Thyroid gland (tissue), 4 donors: ENCODE data around the gene FCN3.

ENCODE experiments used
- POLR2A ChIP-seq, 2 donors: fragments of 450-650 bp; IDR thresholded peaks; one replicate each; pipeline ENCODE4 v1.6.1; 2017; ENCODE audit warnings: antibody characterized with exemption in 2 of 2, mild to moderate bottlenecking in 2 of 2, moderate library complexity in 1 of 2
- TF ChIP-seq, protein P1 (sequence below), 6 experiments: fragments of 200-600 bp in 3 of 6; fragments of 450-650 bp in 3 of 6; sonication (generic) in 3 of 6; IDR thresholded peaks; one replicate each; pipeline ENCODE4 v1.5.1; 2016 to 2019; ENCODE audit warnings: antibody characterized with exemption in 6 of 6, mild to moderate bottlenecking in 2 of 6, inconsistent platforms in 1 of 6, moderate library complexity in 1 of 6

DNA sequence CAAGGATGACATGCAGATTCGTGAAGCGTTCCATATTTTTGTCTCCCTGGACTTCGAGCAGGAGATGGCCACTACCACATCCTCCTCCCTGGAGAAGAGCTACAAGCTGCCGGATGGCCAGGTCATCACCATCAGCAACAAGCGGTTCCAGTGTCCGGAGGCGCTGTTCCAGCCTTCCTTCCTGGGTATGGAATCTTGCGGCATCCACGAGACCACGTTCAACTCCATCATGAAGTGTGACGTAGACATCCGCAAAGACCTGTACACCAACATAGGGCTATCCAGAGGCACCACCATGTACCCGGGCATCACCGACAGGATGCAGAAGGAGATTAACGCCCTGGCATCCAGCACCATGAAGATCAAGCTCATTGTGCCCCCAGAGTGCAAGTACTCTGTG is 49.3 kb downstream of the FCN3 start:
- TF ChIP-seq, protein P1, sequence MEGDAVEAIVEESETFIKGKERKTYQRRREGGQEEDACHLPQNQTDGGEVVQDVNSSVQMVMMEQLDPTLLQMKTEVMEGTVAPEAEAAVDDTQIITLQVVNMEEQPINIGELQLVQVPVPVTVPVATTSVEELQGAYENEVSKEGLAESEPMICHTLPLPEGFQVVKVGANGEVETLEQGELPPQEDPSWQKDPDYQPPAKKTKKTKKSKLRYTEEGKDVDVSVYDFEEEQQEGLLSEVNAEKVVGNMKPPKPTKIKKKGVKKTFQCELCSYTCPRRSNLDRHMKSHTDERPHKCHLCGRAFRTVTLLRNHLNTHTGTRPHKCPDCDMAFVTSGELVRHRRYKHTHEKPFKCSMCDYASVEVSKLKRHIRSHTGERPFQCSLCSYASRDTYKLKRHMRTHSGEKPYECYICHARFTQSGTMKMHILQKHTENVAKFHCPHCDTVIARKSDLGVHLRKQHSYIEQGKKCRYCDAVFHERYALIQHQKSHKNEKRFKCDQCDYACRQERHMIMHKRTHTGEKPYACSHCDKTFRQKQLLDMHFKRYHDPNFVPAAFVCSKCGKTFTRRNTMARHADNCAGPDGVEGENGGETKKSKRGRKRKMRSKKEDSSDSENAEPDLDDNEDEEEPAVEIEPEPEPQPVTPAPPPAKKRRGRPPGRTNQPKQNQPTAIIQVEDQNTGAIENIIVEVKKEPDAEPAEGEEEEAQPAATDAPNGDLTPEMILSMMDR (IDR thresholded peaks at IDR 0.05): no peak
- TF ChIP-seq POLR2A (IDR thresholded peaks at IDR 0.05): no peak
